Measurements from ENCODE around the gene DUSP5. TPM values are rescaled to one million over a fixed set of nuclear protein-coding genes. Genes with fewer than 3 reads are reported as not detected.

The DUSP5 gene
- total RNA-seq, 1 experiment from 2014 or later: 106 TPM

GRCh38 chr10:110494532-110494931, 3.2 kb upstream of the DUSP5 start:
- H3K4me3 Mint-ChIP-seq (ENCODE audit: unreplicated experiment): no peak overlapping the region
- intact Hi-C loops (cut with micrococcal nuclease): no loop called here
- peaks cover 6% of the 10 kb centered on the region for H3K36me3 Mint-ChIP-seq (ENCODE audit: insufficient read depth, unreplicated experiment)
- ChIA-PET POLR2A (interaction anchor here (1.6 kb wide), 1 partner anchor 96 kb away, joined by 5 read pairs; no protein-coding TSS in a partner anchor), CTCF (interaction anchor here (0.6 to 0.7 kb wide), 3 partner anchors 168 to 259 kb away, joined by 3 read pairs; no protein-coding TSS in a partner anchor)
- no TSS peak for BruUV-seq (replicated peaks)
- no peaks in the 10 kb centered on the region for H3K27me3 Mint-ChIP-seq (ENCODE audit: insufficient read depth, unreplicated experiment)
- no peak for TF ChIP-seq CTCF (IDR thresholded peaks at IDR 0.05; ENCODE audit: unreplicated experiment)
- peaks cover 47% of the 10 kb centered on the region for H3K4me1 Mint-ChIP-seq (ENCODE audit: insufficient read depth, unreplicated experiment)
- no peaks in the 10 kb centered on the region for H3K9me3 Mint-ChIP-seq (ENCODE audit: unreplicated experiment)
- H3K27ac Mint-ChIP-seq (ENCODE audit: low read depth, unreplicated experiment): no peak overlapping the region
- no peak for DNase-seq (ENCODE audit: unreplicated experiment)

GRCh38 chr10:110495731-110496552, 1.8 kb upstream of the DUSP5 start:
- DNase-seq (ENCODE audit: unreplicated experiment): peak; percentile 68
- intact Hi-C loops (cut with micrococcal nuclease): loop anchor here (1.0 to 2.0 kb wide), 2 partner anchors 39 to 86 kb away; no protein-coding TSS in a partner anchor
- Mint-ChIP-seq H3K27ac (ENCODE audit: low read depth, unreplicated experiment) (peak overlapping the region; percentile 94), H3K4me1 (ENCODE audit: insufficient read depth, unreplicated experiment) (peaks cover 58% of the 10 kb centered on the region), H3K9me3 (ENCODE audit: unreplicated experiment) (no peaks in the 10 kb centered on the region), H3K27me3 (ENCODE audit: insufficient read depth, unreplicated experiment) (no peaks in the 10 kb centered on the region), H3K4me3 (ENCODE audit: unreplicated experiment) (peak overlapping the region; percentile 82), H3K36me3 (ENCODE audit: insufficient read depth, unreplicated experiment) (peaks cover 6% of the 10 kb centered on the region)
- CTCF ChIA-PET: interaction anchor here (0.5 to 5.8 kb wide), 8 partner anchors 19 to 189 kb away, joined by 3 to 64 read pairs (median 4); no protein-coding TSS in a partner anchor
- no peak for TF ChIP-seq CTCF (IDR thresholded peaks at IDR 0.05; ENCODE audit: unreplicated experiment)
- POLR2A ChIA-PET: interaction anchor here (0.6 to 9.2 kb wide), 16 partner anchors 12 to 288 kb away, joined by 3 to 108 read pairs (median 6); partner anchors contain the start of gene MXI1
- no TSS peak for BruUV-seq (replicated peaks)

GRCh38 chr10:110496553-110497437, 912 bp upstream of the DUSP5 start:
- H3K4me3 Mint-ChIP-seq (ENCODE audit: unreplicated experiment): peak overlapping the region; percentile 82
- peaks cover 65% of the 10 kb centered on the region for H3K4me1 Mint-ChIP-seq (ENCODE audit: insufficient read depth, unreplicated experiment)
- DNase-seq (ENCODE audit: unreplicated experiment): peak; percentile 38
- intact Hi-C loops (cut with micrococcal nuclease): loop anchor here (1.0 to 2.0 kb wide), 3 partner anchors 40 to 98 kb away; no protein-coding TSS in a partner anchor
- H3K36me3 Mint-ChIP-seq (ENCODE audit: insufficient read depth, unreplicated experiment): peaks cover 6% of the 10 kb centered on the region
- H3K9me3 Mint-ChIP-seq (ENCODE audit: unreplicated experiment): no peaks in the 10 kb centered on the region
- H3K27me3 Mint-ChIP-seq (ENCODE audit: insufficient read depth, unreplicated experiment): no peaks in the 10 kb centered on the region
- TF ChIP-seq CTCF (IDR thresholded peaks at IDR 0.05; ENCODE audit: unreplicated experiment): no peak
- ChIA-PET POLR2A (interaction anchor here (0.5 to 9.2 kb wide), 28 partner anchors 11 to 1850 kb away, joined by 3 to 108 read pairs (median 4); partner anchors contain the start of gene SMNDC1), CTCF (interaction anchor here (0.5 to 5.8 kb wide), 6 partner anchors 48 to 189 kb away, joined by 3 to 64 read pairs (median 4); no protein-coding TSS in a partner anchor)
- TSS peak; percentile 78 for BruUV-seq (replicated peaks)
- peak overlapping the region; percentile 94 for H3K27ac Mint-ChIP-seq (ENCODE audit: low read depth, unreplicated experiment)
